Cardiac muscle cell (in vitro differentiated cells and primary cell): ENCODE results near the gene C5orf58. TPM values are rescaled to one million over a fixed set of nuclear protein-coding genes. Genes with fewer than 3 reads are reported as not detected.

ENCODE experiments used
- DNase-seq, 2 donors: peaks; one replicate each; pipeline versions ENCODE4 v3.0.0 to v3.0.0-alpha.2; 2010 to 2017; ENCODE audit warnings: low read depth in 1 of 2, low spot score in 1 of 2
- H3K27ac ChIP-seq: fragments of 200-600 bp; sonication (generic); 2 replicates; pipeline ENCODE4 v1.5.1; 2016
- H3K27me3 ChIP-seq: fragments of 200-600 bp; sonication (generic); 2 replicates; pipeline ENCODE4 v1.6.0; 2016; ENCODE audit warnings: control low read depth
- H3K36me3 ChIP-seq: fragments of 200-600 bp; sonication (generic); 2 replicates; pipeline ENCODE4 v1.5.1; 2016; ENCODE audit warnings: control low read depth
- H3K4me1 ChIP-seq: fragments of 200-600 bp; sonication (generic); 2 replicates; pipeline ENCODE4 v1.8.1; 2017; ENCODE audit warnings: low read depth, mild to moderate bottlenecking, mixed run types
- H3K4me3 ChIP-seq: fragments of 200-600 bp; sonication (generic); 2 replicates; pipeline ENCODE4 v1.5.1; 2016; ENCODE audit warnings: mild to moderate bottlenecking
- H3K9me3 ChIP-seq: fragments of 200-600 bp; sonication (generic); 2 replicates; pipeline ENCODE4 v1.5.1; 2017; ENCODE audit warnings: low read depth, mild to moderate bottlenecking, control low read depth
- polyA plus RNA-seq: library from polyadenylated mRNA; unstranded; fragments of >200 nt; fragmentation: Nextera tagmentation; extraction: Ambion mirVana; gene quantifications from 2 replicates; pipeline ENCODE4 v1.2.1, GENCODE V29; 2016
- total RNA-seq: library from RNA; depleted of rRNA; stranded (reverse); fragments of >200 nt; gene quantifications from 2 replicates; pipeline ENCODE4 v1.2.3, GENCODE V29; 2016
- TF ChIP-seq, protein P1 (sequence below): IDR thresholded peaks from 2 replicates; pipeline ENCODE4 v1.5.1; 2012; ENCODE audit warnings: low read depth, mild to moderate bottlenecking, low read length

C5orf58 gene
- total and polyA plus RNA-seq, 2 experiments from 2014 or later = not detected

DNA sequence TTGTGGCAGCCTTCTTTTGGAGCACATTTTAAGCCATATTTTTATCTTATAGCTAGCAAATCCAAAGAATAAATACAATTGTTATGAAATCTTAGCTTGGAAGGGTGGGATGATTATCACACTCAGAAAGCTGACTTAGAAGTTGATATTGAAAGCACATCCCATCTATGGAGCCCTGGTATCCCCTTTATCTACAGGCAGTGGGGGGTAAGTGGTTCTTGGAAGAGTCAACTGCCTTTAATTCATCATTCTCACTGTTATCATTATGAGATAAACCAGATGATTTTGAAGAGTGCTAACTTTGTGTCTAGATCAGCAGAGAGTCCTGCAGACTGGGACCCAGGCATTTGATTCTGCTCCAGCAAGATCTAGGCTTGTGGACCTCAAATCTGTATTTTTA, 61.8 kb downstream of the C5orf58 start:
- Histone ChIP-seq H3K27me3 (no peaks in the 10 kb centered on the region), H3K4me3 (no peak overlapping the region), H3K36me3 (no peaks in the 10 kb centered on the region), H3K9me3 (no peaks in the 10 kb centered on the region), H3K27ac (no peak overlapping the region), H3K4me1 (no peaks in the 10 kb centered on the region)
- no peak for DNase-seq
- TF ChIP-seq, protein P1, sequence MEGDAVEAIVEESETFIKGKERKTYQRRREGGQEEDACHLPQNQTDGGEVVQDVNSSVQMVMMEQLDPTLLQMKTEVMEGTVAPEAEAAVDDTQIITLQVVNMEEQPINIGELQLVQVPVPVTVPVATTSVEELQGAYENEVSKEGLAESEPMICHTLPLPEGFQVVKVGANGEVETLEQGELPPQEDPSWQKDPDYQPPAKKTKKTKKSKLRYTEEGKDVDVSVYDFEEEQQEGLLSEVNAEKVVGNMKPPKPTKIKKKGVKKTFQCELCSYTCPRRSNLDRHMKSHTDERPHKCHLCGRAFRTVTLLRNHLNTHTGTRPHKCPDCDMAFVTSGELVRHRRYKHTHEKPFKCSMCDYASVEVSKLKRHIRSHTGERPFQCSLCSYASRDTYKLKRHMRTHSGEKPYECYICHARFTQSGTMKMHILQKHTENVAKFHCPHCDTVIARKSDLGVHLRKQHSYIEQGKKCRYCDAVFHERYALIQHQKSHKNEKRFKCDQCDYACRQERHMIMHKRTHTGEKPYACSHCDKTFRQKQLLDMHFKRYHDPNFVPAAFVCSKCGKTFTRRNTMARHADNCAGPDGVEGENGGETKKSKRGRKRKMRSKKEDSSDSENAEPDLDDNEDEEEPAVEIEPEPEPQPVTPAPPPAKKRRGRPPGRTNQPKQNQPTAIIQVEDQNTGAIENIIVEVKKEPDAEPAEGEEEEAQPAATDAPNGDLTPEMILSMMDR = no peak

Other genes with a start within 250 kb of the C5orf58 start
- not detected in 2 replicates for gene FOXI1, start 127.1 kb upstream of the C5orf58 start, total RNA-seq
- gene FOXI1, start 127.1 kb upstream of the C5orf58 start, polyA plus RNA-seq = not detected in 2 replicates
- not detected in 2 replicates for gene LCP2, start 64.8 kb downstream of the C5orf58 start, total RNA-seq
- not detected in 2 replicates for gene LCP2, start 64.8 kb downstream of the C5orf58 start, polyA plus RNA-seq
- 1.9 and 2.9 TPM in 2 replicates for gene KCNMB1, start 156.4 kb downstream of the C5orf58 start, total RNA-seq
- 2.9 and 3.9 TPM in 2 replicates for gene KCNMB1, start 156.4 kb downstream of the C5orf58 start, polyA plus RNA-seq